Endothelial cell (in vitro differentiated cells): ENCODE results near the gene TMEM51. TPM values are rescaled to one million over a fixed set of nuclear protein-coding genes. Genes with fewer than 3 reads are reported as not detected.

ENCODE experiments used
- DNase-seq: peaks from one replicate; pipeline ENCODE4 v3.0.0; 2021; ENCODE audit warnings: low spot score
- H3K27ac Mint-ChIP-seq: one replicate; pipeline ENCODE4 v1.8.0; 2021; ENCODE audit warnings: mixed read lengths, inconsistent platforms; ENCODE audit not compliant: unreplicated experiment
- H3K27me3 Mint-ChIP-seq: one replicate; pipeline ENCODE4 v1.8.0; 2021; ENCODE audit warnings: mild to moderate bottlenecking, moderate library complexity, mixed read lengths, inconsistent platforms; ENCODE audit not compliant: unreplicated experiment
- H3K36me3 Mint-ChIP-seq: one replicate; pipeline ENCODE4 v1.8.0; 2021; ENCODE audit warnings: mild to moderate bottlenecking, low read depth, mixed read lengths, inconsistent platforms; ENCODE audit not compliant: unreplicated experiment
- H3K4me1 Mint-ChIP-seq: one replicate; pipeline ENCODE4 v1.8.0; 2021; ENCODE audit warnings: mild to moderate bottlenecking, mixed read lengths, inconsistent platforms; ENCODE audit not compliant: unreplicated experiment
- H3K4me3 Mint-ChIP-seq: one replicate; pipeline ENCODE4 v1.8.0; 2021; ENCODE audit warnings: mild to moderate bottlenecking, mixed read lengths, inconsistent platforms; ENCODE audit not compliant: unreplicated experiment
- H3K9me3 Mint-ChIP-seq: one replicate; pipeline ENCODE4 v1.8.0; 2021; ENCODE audit warnings: mixed read lengths, inconsistent platforms; ENCODE audit not compliant: unreplicated experiment
- total RNA-seq: library from RNA; stranded (reverse); fragmentation: NEBNext Ultra II Directional; extraction: Animal tissue kit (Norgen Biotek cat#: 25700); gene quantifications from one replicate; pipeline ENCODE4 v1.2.1, GENCODE V29; 2021; ENCODE audit not compliant: unreplicated experiment
- TF ChIP-seq, protein P1 (sequence below): fragments of 200-600 bp; sonication (generic); IDR thresholded peaks from one replicate; pipeline ENCODE4 v1.5.0; 2021; ENCODE audit warnings: antibody characterized with exemption; ENCODE audit not compliant: unreplicated experiment

The TMEM51 gene
- total RNA-seq, 1 donor from 2014 or later: 23.5 TPM

DNA sequence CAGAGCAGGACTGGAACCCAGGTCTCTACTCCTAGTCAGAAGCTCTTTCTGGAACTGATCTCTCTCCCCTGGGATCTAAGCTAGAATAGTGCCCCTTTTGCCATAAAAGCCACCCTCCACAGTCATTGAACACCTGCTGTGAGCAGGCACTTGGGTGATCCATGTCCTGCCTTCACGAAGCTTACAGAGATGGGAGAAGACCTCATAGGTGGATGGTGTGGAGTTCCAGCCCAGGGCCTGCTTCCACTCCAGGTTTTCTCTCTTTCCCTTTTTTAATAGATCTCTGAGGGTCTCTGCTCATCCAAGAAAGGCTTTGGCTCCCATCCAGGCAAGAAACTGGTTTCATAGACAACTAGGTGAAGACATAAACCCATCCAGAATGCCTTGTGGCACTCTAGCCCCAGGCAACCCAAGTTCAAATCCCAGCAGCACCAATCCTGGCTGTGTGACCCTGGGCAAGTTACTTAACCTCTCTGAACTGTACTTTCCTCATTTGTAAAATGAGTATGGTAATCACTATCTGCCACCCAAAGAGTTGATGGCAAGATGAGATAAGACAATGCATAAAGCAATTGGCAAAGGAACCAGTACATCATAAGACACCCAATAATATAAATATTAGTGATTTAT, 46.4 kb upstream of the TMEM51 start:
- Mint-ChIP-seq H3K4me3 (no peak overlapping the region), H3K36me3 (no peaks in the 10 kb centered on the region), H3K27me3 (peaks cover 1% of the 10 kb centered on the region), H3K27ac (no peak overlapping the region), H3K9me3 (no peaks in the 10 kb centered on the region), H3K4me1 (peaks cover 10% of the 10 kb centered on the region)
- no peak for DNase-seq
- TF ChIP-seq, protein P1, sequence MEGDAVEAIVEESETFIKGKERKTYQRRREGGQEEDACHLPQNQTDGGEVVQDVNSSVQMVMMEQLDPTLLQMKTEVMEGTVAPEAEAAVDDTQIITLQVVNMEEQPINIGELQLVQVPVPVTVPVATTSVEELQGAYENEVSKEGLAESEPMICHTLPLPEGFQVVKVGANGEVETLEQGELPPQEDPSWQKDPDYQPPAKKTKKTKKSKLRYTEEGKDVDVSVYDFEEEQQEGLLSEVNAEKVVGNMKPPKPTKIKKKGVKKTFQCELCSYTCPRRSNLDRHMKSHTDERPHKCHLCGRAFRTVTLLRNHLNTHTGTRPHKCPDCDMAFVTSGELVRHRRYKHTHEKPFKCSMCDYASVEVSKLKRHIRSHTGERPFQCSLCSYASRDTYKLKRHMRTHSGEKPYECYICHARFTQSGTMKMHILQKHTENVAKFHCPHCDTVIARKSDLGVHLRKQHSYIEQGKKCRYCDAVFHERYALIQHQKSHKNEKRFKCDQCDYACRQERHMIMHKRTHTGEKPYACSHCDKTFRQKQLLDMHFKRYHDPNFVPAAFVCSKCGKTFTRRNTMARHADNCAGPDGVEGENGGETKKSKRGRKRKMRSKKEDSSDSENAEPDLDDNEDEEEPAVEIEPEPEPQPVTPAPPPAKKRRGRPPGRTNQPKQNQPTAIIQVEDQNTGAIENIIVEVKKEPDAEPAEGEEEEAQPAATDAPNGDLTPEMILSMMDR: no peak

DNA sequence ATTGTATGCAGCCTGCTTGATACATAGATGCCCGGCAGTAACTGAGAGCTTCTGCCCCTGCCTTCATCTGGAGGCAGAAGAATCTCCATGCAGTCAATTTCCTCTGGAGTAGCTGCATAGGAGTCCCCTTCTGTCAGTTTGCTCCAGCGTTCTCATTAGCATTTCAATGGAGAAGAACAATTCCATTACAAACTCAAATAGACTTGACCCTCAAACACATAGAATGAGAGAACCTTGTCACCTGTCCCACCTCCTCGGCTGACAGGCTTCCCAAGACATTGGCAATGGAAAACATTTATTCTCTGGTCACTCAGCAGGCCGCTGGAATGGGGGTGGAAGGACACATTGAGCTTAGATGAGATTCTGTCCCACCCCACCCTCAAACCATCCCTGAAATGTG, 45.6 kb upstream of the TMEM51 start:
- TF ChIP-seq, protein P1: no peak
- H3K4me3 Mint-ChIP-seq: no peak overlapping the region
- no peaks in the 10 kb centered on the region for H3K36me3 Mint-ChIP-seq
- peaks cover 1% of the 10 kb centered on the region for H3K27me3 Mint-ChIP-seq
- peaks cover 11% of the 10 kb centered on the region for H3K4me1 Mint-ChIP-seq
- H3K9me3 Mint-ChIP-seq: no peaks in the 10 kb centered on the region
- no peak overlapping the region for H3K27ac Mint-ChIP-seq
- no peak for DNase-seq

DNA sequence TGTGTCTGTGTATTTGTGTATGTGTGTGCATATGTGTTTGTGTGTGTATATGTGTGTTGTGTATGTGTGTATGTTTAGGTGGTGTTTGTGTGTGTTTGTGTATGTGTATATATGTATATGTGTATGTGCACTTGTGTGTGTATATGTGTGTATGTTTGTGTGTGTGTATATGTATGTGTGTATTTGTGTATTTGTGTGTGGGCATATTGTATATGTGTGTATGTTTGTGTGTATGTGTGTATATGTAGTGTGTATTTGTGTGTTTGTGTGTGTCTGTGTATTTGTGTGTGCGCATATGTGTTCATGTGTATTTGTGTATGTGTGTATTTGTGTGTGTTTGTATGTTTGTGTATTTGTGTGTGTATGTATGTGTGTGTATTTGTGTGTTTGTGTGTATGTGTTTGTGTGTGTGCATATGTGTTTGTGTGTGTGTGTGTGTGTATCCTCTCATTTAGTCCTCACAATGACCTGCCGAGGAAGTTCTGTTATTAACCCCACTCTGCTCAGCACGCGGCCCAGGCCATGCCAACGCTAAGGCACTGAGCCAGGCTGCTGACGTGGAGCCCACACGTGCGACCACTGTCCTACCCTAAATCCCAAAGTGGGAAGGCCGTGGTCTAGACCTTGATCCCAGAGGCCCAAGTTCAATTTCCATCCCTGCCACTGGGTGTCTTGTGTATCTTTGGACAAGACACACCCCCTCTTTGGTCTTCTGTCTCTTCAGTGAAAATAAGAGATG, 43.2 kb upstream of the TMEM51 start:
- no peak overlapping the region for H3K4me3 Mint-ChIP-seq
- H3K27ac Mint-ChIP-seq: no peak overlapping the region
- no peak for DNase-seq
- TF ChIP-seq, protein P1: no peak
- no peaks in the 10 kb centered on the region for H3K36me3 Mint-ChIP-seq
- peaks cover 1% of the 10 kb centered on the region for H3K27me3 Mint-ChIP-seq
- no peaks in the 10 kb centered on the region for H3K9me3 Mint-ChIP-seq
- peaks cover 11% of the 10 kb centered on the region for H3K4me1 Mint-ChIP-seq

DNA sequence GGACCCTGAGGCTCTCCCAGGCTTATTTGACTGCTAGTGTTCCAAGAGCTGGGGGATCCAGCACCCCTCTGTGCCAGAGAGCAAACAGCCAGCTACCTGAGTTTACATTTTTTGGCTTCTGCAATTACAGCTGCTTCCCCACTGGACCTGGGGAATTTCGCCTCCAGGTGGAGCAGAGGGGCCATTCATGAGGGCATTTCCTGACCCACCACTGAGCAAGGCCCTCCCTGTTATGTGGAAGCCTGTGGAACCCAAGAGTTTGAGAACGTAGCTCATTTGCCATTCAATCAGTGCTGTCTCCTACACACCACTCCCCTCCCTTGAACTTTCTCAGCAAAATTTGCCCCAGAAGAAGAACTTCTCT, 42.7 kb upstream of the TMEM51 start:
- Mint-ChIP-seq H3K4me1 (peaks cover 11% of the 10 kb centered on the region), H3K27me3 (peaks cover 1% of the 10 kb centered on the region), H3K9me3 (no peaks in the 10 kb centered on the region), H3K27ac (no peak overlapping the region), H3K4me3 (no peak overlapping the region), H3K36me3 (no peaks in the 10 kb centered on the region)
- TF ChIP-seq, protein P1: no peak
- DNase-seq: peak; percentile 30

DNA sequence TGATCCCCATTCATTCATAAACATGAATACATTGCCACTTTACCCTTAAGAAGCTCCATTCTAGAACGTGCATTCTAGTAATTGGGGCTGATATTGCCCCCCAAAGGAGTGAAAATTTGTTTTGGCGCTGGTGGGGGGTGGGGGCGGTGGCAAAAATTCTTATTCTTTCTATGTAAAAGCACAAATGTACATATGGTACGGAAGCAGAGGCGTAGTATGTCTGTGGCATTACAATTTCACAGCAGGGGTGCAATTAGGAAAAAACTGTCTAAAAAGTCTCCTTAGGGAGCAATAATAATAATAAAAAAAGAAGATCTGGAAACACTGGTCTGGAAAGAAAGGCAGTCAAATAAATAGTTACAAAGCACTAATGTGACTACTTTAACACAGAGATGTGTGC, 40.4 kb upstream of the TMEM51 start:
- Mint-ChIP-seq H3K36me3 (no peaks in the 10 kb centered on the region), H3K27me3 (no peaks in the 10 kb centered on the region), H3K27ac (no peak overlapping the region), H3K9me3 (no peaks in the 10 kb centered on the region), H3K4me3 (no peak overlapping the region), H3K4me1 (peaks cover 4% of the 10 kb centered on the region)
- TF ChIP-seq, protein P1: no peak
- no peak for DNase-seq
